ENCODE results near the gene HDGFL3.

The HDGFL3 gene

DNA sequence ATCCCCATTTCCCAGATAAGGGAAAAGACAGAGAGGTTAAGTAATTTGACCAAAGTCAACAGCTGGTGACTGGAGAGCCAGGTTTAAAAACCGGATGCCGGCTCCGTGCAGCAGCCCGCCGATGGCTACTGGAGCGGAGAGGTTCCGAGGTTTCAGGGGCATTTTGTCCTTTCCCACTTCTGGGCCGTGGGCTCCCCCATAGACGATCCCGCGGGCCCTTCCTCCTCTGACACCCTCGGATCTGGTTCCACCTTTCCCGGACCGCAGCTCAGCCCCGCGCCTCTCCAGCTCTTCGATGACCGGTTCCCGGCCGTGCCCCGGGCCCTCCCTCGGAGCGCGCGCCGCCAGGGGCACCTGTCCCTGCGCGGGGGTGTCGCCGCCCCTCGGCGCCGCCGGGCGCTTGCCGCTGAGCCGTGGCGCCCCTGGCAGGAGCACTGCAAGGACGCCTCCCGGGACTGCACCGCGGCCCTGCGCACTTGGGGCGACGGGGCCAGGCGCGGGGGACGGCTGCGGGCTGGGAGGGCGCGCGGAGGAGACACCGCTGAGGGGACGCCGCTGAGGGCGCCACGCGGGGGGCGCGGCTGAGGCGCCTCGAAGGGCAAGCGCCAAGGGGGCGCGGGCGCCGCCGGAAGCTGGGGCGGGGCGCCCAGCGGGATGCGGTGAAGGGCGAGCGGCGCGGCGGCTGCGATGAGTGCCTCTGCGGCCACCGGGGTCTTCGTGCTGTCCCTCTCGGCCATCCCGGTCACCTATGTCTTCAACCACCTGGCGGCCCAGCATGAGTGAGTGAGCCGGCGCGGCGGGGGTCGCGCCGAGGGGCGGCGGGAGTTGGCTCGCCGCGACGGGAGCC, 100.4 kb downstream of the HDGFL3 start, which contains the start of gene TM6SF1 (continued):
- TF ChIP-seq, protein P1, sequence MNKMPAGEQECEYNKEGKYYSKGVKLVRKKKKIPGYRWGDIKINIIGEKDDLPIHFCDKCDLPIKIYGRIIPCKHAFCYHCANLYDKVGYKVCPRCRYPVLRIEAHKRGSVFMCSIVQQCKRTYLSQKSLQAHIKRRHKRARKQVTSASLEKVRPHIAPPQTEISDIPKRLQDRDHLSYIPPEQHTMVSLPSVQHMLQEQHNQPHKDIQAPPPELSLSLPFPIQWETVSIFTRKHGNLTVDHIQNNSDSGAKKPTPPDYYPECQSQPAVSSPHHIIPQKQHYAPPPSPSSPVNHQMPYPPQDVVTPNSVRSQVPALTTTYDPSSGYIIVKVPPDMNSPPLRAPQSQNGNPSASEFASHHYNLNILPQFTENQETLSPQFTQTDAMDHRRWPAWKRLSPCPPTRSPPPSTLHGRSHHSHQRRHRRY (tag by site-specific recombination; IDR thresholded peaks at IDR 0.05), result no peak
- TF ChIP-seq, protein P2, sequence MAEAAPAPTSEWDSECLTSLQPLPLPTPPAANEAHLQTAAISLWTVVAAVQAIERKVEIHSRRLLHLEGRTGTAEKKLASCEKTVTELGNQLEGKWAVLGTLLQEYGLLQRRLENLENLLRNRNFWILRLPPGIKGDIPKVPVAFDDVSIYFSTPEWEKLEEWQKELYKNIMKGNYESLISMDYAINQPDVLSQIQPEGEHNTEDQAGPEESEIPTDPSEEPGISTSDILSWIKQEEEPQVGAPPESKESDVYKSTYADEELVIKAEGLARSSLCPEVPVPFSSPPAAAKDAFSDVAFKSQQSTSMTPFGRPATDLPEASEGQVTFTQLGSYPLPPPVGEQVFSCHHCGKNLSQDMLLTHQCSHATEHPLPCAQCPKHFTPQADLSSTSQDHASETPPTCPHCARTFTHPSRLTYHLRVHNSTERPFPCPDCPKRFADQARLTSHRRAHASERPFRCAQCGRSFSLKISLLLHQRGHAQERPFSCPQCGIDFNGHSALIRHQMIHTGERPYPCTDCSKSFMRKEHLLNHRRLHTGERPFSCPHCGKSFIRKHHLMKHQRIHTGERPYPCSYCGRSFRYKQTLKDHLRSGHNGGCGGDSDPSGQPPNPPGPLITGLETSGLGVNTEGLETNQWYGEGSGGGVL (tag by site-specific recombination; IDR thresholded peaks at IDR 0.05), result no peak
- TF ChIP-seq ZNF677 (tag by site-specific recombination; IDR thresholded peaks at IDR 0.05) (no peak), SALL2 (tag by site-specific recombination; IDR thresholded peaks at IDR 0.05; ENCODE audit: borderline replicate concordance) (no peak), ZNF266 (tag by site-specific recombination; IDR thresholded peaks at IDR 0.05; ENCODE audit: low read depth) (no peak), ZXDB (tag by site-specific recombination; IDR thresholded peaks at IDR 0.05) (peak; percentile 52; the same call in 1 of the 2 replicates), ZNF37A (tag by site-specific recombination; IDR thresholded peaks at IDR 0.05) (no peak), TCF7L2 (IDR thresholded peaks at IDR 0.05; ENCODE audit: borderline replicate concordance, low read depth, low read length) (no peak), SP2 (tag by site-specific recombination; IDR thresholded peaks at IDR 0.05) (0 out of 2 replicates have a peak, but pooled peaks have one; percentile 17), WT1 (tag by site-specific recombination; IDR thresholded peaks at IDR 0.05) (0 out of 2 replicates have a peak, but pooled peaks have one; percentile 14), ZNF664 (tag by site-specific recombination; IDR thresholded peaks at IDR 0.05) (no peak), ZNF792 (tag by site-specific recombination; IDR thresholded peaks at IDR 0.05) (no peak), ZNF354C (tag by site-specific recombination; IDR thresholded peaks at IDR 0.05; ENCODE audit: borderline replicate concordance, low read depth) (no peak), MZF1 (tag by site-specific recombination; IDR thresholded peaks at IDR 0.05; ENCODE audit: borderline replicate concordance) (no peak), ZEB2 (tag by site-specific recombination; IDR thresholded peaks at IDR 0.05) (no peak), OVOL3 (tag by site-specific recombination; IDR thresholded peaks at IDR 0.05) (no peak), ZNF473 (tag by site-specific recombination; IDR thresholded peaks at IDR 0.05) (no peak), GLI4 (tag by site-specific recombination; IDR thresholded peaks at IDR 0.05) (no peak), ZNF184 (tag by site-specific recombination; IDR thresholded peaks at IDR 0.05) (no peak), ZNF623 (tag by site-specific recombination; IDR thresholded peaks at IDR 0.05) (no peak), ZFP69B (tag by site-specific recombination; IDR thresholded peaks at IDR 0.05) (0 out of 2 replicates have a peak, but pooled peaks have one; percentile 21), ZIC2 (tag by site-specific recombination; IDR thresholded peaks at IDR 0.05) (peak; percentile 42)
- TF ChIP-seq, protein P3, sequence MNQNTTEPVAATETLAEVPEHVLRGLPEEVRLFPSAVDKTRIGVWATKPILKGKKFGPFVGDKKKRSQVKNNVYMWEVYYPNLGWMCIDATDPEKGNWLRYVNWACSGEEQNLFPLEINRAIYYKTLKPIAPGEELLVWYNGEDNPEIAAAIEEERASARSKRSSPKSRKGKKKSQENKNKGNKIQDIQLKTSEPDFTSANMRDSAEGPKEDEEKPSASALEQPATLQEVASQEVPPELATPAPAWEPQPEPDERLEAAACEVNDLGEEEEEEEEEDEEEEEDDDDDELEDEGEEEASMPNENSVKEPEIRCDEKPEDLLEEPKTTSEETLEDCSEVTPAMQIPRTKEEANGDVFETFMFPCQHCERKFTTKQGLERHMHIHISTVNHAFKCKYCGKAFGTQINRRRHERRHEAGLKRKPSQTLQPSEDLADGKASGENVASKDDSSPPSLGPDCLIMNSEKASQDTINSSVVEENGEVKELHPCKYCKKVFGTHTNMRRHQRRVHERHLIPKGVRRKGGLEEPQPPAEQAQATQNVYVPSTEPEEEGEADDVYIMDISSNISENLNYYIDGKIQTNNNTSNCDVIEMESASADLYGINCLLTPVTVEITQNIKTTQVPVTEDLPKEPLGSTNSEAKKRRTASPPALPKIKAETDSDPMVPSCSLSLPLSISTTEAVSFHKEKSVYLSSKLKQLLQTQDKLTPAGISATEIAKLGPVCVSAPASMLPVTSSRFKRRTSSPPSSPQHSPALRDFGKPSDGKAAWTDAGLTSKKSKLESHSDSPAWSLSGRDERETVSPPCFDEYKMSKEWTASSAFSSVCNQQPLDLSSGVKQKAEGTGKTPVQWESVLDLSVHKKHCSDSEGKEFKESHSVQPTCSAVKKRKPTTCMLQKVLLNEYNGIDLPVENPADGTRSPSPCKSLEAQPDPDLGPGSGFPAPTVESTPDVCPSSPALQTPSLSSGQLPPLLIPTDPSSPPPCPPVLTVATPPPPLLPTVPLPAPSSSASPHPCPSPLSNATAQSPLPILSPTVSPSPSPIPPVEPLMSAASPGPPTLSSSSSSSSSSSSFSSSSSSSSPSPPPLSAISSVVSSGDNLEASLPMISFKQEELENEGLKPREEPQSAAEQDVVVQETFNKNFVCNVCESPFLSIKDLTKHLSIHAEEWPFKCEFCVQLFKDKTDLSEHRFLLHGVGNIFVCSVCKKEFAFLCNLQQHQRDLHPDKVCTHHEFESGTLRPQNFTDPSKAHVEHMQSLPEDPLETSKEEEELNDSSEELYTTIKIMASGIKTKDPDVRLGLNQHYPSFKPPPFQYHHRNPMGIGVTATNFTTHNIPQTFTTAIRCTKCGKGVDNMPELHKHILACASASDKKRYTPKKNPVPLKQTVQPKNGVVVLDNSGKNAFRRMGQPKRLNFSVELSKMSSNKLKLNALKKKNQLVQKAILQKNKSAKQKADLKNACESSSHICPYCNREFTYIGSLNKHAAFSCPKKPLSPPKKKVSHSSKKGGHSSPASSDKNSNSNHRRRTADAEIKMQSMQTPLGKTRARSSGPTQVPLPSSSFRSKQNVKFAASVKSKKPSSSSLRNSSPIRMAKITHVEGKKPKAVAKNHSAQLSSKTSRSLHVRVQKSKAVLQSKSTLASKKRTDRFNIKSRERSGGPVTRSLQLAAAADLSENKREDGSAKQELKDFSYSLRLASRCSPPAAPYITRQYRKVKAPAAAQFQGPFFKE (tag by site-specific recombination; IDR thresholded peaks at IDR 0.05; ENCODE audit: borderline replicate concordance), result no peak
- TF ChIP-seq, protein P4, sequence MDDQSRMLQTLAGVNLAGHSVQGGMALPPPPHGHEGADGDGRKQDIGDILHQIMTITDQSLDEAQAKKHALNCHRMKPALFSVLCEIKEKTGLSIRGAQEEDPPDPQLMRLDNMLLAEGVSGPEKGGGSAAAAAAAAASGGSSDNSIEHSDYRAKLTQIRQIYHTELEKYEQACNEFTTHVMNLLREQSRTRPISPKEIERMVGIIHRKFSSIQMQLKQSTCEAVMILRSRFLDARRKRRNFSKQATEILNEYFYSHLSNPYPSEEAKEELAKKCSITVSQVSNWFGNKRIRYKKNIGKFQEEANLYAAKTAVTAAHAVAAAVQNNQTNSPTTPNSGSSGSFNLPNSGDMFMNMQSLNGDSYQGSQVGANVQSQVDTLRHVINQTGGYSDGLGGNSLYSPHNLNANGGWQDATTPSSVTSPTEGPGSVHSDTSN (CRISPR knock-in tag; IDR thresholded peaks at IDR 0.05), result peak; percentile 71
- TF ChIP-seq, protein P5, sequence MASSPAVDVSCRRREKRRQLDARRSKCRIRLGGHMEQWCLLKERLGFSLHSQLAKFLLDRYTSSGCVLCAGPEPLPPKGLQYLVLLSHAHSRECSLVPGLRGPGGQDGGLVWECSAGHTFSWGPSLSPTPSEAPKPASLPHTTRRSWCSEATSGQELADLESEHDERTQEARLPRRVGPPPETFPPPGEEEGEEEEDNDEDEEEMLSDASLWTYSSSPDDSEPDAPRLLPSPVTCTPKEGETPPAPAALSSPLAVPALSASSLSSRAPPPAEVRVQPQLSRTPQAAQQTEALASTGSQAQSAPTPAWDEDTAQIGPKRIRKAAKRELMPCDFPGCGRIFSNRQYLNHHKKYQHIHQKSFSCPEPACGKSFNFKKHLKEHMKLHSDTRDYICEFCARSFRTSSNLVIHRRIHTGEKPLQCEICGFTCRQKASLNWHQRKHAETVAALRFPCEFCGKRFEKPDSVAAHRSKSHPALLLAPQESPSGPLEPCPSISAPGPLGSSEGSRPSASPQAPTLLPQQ (tag by site-specific recombination; IDR thresholded peaks at IDR 0.05), result 0 out of 2 replicates have a peak, but pooled peaks have one; percentile 21
- TF ChIP-seq, protein P6, sequence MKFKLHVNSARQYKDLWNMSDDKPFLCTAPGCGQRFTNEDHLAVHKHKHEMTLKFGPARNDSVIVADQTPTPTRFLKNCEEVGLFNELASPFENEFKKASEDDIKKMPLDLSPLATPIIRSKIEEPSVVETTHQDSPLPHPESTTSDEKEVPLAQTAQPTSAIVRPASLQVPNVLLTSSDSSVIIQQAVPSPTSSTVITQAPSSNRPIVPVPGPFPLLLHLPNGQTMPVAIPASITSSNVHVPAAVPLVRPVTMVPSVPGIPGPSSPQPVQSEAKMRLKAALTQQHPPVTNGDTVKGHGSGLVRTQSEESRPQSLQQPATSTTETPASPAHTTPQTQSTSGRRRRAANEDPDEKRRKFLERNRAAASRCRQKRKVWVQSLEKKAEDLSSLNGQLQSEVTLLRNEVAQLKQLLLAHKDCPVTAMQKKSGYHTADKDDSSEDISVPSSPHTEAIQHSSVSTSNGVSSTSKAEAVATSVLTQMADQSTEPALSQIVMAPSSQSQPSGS (tag by site-specific recombination; IDR thresholded peaks at IDR 0.05; ENCODE audit: low read depth), result no peak
